ENCODE measurements around the gene ALS2CL. TPM values are rescaled to one million over a fixed set of nuclear protein-coding genes. Genes with fewer than 3 reads are reported as not detected.

Gene ALS2CL
- total and polyA plus RNA-seq, 2 experiments from 2014 or later = 2.0 to 3.1 TPM

DNA sequence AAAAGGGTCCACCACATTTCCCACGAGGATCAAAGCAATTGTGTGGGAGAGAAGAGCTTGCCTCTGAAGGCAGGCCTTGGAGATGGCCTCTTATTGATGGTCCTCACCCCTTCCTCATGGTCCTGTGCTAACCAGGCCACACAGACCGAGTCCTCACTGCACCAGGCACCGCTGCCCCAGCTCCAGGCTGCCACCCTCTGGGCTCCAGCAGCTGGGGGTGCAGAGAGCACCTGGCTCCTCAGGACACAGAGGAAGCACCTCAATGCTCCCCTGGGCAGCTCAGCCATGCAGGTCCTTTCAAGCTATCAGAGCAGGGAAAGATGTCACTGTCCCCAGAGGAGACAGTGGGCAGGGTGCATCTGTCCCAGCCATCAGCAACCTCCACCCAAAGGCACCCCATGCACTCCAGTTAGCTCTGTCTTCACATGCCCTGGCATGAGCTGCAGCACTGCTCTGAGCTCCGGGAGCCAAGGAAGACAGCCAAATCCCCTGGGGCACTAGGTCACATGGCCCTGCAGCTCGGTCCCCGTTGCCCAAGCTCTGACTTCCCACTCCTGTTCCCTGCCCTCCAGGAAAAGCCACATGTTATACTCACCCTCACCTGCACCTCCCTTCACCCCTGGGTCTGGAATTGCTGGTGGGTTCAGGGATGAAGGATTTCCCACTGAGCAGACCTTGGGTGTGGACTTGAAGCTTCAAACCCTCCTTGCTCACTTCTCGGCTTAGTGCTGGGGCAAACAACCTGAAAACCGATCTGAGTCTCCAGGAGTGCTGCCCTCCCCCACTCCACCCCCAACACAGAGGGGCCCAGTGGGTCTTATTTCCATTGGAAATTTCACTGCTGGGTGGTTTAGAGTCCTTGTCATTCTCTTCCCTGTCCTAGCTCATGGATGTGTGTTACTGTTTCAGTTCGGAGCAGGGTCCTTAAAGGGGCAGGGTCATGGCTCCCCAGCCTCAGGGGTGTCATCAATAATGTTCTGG is 32.6 kb downstream of the ALS2CL start:
- in situ Hi-C loops (cut with MboI) = no loop called here

DNA sequence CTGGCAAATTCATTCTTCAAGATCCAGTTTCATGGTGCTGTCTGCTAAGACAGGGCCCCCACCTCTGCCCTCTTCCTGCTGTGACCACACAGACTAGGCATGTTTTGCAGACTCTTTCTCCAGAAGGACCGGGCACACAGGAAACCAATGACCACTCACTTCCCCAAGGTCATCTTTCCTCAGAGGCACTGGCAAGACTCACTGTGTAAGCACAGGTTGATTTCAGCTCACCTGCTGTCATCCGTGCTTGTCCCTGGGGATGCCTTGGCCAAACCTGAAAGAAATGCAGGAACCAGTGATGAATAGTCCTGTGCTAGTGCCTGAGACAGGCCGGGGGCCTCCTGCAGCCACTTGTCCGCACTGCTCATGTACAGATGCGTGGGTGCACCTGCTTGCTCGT is 33.5 kb downstream of the ALS2CL start:
- Histone ChIP-seq H3K9ac (no peak overlapping the region), H3F3A (ENCODE audit: insufficient read depth) (no peaks in the 10 kb centered on the region), H2AFZ (no peak overlapping the region), H3K27ac (no peak overlapping the region), H3K4me2 (ENCODE audit: unreplicated experiment) (no peak overlapping the region), H3K36me3 (ENCODE audit: low read depth) (no peaks in the 10 kb centered on the region), H4K20me1 (ENCODE audit: insufficient read depth) (no peaks in the 10 kb centered on the region), H3K9me3 (ENCODE audit: low read depth) (no peaks in the 10 kb centered on the region), H3K4me3 (no peak overlapping the region), H3K27me3 (replicated peaks; ENCODE audit: insufficient read depth) (no peaks in the 10 kb centered on the region), H3K4me1 (ENCODE audit: insufficient read depth) (peaks cover 4% of the 10 kb centered on the region; the same call in 1 of the 2 replicates), H3K79me2 (ENCODE audit: insufficient read depth) (no peaks in the 10 kb centered on the region), H3K9me2 (ENCODE audit: insufficient read depth) (no peaks in the 10 kb centered on the region)
- in situ Hi-C loops (cut with MboI) = no loop called here
- peak; percentile 11 for DNase-seq
- 77 to 82% methylated on average over 6 of the region's 6 CpGs for WGBS, 2 experiments (ENCODE audit: low coverage in 1 of 2, low lambda C conversion rate in 2 of 2, missing lambda C conversion rate in 2 of 2)
- TF ChIP-seq EZH2 (IDR thresholded peaks at IDR 0.05; ENCODE audit: insufficient read depth, poor library complexity, severe bottlenecking) (no peak), EZH2phosphoT487 (IDR thresholded peaks at IDR 0.05; ENCODE audit: insufficient read depth, low read depth) (no peak)

More for the DNA sequence above, 32.6 kb downstream of the ALS2CL start:
- no peak overlapping the region for H3K4me2 ChIP-seq (ENCODE audit: unreplicated experiment)
- H3K9me2 ChIP-seq (ENCODE audit: insufficient read depth) = no peaks in the 10 kb centered on the region
- TF ChIP-seq EZH2phosphoT487 (IDR thresholded peaks at IDR 0.05; ENCODE audit: insufficient read depth, low read depth) (no peak), EZH2 (IDR thresholded peaks at IDR 0.05; ENCODE audit: insufficient read depth, poor library complexity, severe bottlenecking) (no peak)
- no peak overlapping the region for H2AFZ ChIP-seq
- H3F3A ChIP-seq (ENCODE audit: insufficient read depth) = no peaks in the 10 kb centered on the region
- H3K36me3 ChIP-seq (ENCODE audit: low read depth) = no peaks in the 10 kb centered on the region
- H3K9me3 ChIP-seq (ENCODE audit: low read depth) = no peaks in the 10 kb centered on the region
- no peak overlapping the region for H3K4me3 ChIP-seq
- H3K9ac ChIP-seq = no peak overlapping the region
- peak; percentile 32 for DNase-seq
- H3K27me3 ChIP-seq (replicated peaks; ENCODE audit: insufficient read depth) = no peaks in the 10 kb centered on the region
- H3K27ac ChIP-seq = no peak overlapping the region
- no peaks in the 10 kb centered on the region for H4K20me1 ChIP-seq (ENCODE audit: insufficient read depth)
- peaks cover 4% of the 10 kb centered on the region; the same call in 1 of the 2 replicates for H3K4me1 ChIP-seq (ENCODE audit: insufficient read depth)
- 51 to 52% methylated on average over 9 of the region's 9 CpGs for WGBS, 2 experiments (ENCODE audit: low coverage in 1 of 2, low lambda C conversion rate in 2 of 2, missing lambda C conversion rate in 2 of 2)
- no peaks in the 10 kb centered on the region for H3K79me2 ChIP-seq (ENCODE audit: insufficient read depth)

DNA sequence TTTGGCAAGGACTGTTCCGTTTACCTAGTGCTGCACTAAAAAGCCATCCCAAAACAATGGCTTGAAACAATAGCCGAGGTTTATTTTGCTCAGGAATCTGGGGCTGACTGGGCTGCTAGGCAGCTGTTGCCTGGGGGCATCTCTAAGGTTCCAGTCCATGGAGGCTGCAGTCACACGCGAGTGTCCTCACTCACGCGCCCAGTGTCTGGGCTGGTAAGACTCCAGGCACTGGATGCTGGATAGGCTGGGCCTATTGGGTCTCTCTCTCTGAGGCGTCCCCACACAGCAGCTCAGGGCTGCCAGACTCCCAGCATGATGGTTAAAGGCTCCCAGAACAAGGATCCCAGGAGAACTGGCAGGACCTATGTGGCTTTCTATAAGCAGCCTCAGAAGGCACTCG is 34.2 kb downstream of the ALS2CL start:
- H4K20me1 ChIP-seq (ENCODE audit: insufficient read depth) = no peaks in the 10 kb centered on the region
- H2AFZ ChIP-seq = no peak overlapping the region
- no peaks in the 10 kb centered on the region for H3F3A ChIP-seq (ENCODE audit: insufficient read depth)
- H3K4me3 ChIP-seq = no peak overlapping the region
- in situ Hi-C loops (cut with MboI) = no loop called here
- no peaks in the 10 kb centered on the region for H3K27me3 ChIP-seq (replicated peaks; ENCODE audit: insufficient read depth)
- no peaks in the 10 kb centered on the region for H3K36me3 ChIP-seq (ENCODE audit: low read depth)
- no peaks in the 10 kb centered on the region for H3K79me2 ChIP-seq (ENCODE audit: insufficient read depth)
- H3K4me2 ChIP-seq (ENCODE audit: unreplicated experiment) = no peak overlapping the region
- no peak for DNase-seq
- TF ChIP-seq EZH2 (IDR thresholded peaks at IDR 0.05; ENCODE audit: insufficient read depth, poor library complexity, severe bottlenecking) (no peak), EZH2phosphoT487 (IDR thresholded peaks at IDR 0.05; ENCODE audit: insufficient read depth, low read depth) (no peak)
- H3K27ac ChIP-seq = no peak overlapping the region
- no peaks in the 10 kb centered on the region for H3K9me2 ChIP-seq (ENCODE audit: insufficient read depth)
- whole genome bisulfite sequencing, 2 experiments (ENCODE audit: low coverage in 1 of 2, low lambda C conversion rate in 2 of 2, missing lambda C conversion rate in 2 of 2) = 88 to 89% methylated on average over 8 of the region's 8 CpGs
- no peak overlapping the region for H3K9ac ChIP-seq
- no peaks in the 10 kb centered on the region for H3K9me3 ChIP-seq (ENCODE audit: low read depth)
- H3K4me1 ChIP-seq (ENCODE audit: insufficient read depth) = peaks cover 4% of the 10 kb centered on the region; the same call in 1 of the 2 replicates

DNA sequence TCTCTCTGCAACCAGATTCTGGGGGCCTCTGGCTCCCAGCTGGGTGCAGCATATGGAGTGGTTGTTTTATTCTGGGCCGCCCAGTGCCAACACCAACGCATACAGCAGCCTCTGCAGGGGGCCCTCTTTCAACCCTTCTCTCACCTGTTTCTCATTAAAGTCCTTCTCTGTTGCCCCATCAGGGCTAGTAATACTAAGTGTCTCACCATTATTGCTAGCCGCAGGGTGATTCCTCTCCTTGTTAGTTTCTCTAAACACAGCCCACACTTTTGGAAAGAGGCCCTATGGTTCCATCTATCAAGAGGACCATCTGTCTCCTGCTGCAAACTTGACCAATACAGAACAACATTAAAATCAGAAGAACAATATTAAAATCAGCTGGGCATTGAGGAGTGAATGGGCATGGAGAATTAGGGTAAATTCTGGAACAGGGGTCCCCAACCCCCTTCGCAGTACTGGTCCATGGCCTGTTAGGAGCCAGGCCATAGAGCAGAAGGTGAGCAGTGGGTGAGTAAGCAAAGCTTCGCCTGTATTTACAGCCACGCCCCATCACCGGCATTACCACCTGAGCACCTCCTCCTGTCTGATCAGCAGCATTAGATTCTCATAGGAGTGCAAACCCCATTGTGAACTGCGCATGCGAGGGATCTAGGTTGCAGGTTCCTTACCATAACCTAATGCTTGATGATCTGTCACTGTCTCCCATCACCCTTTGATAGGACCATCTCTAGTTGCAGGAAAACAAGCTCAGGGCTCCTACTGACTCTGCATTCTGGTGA is 36.5 kb downstream of the ALS2CL start:
- Histone ChIP-seq H3K36me3 (ENCODE audit: low read depth) (no peaks in the 10 kb centered on the region), H3K27ac (no peak overlapping the region), H3K79me2 (ENCODE audit: insufficient read depth) (no peaks in the 10 kb centered on the region), H3K4me2 (ENCODE audit: unreplicated experiment) (no peak overlapping the region), H3K4me1 (ENCODE audit: insufficient read depth) (no peaks in the 10 kb centered on the region), H3F3A (ENCODE audit: insufficient read depth) (no peaks in the 10 kb centered on the region), H2AFZ (no peak overlapping the region), H3K27me3 (replicated peaks; ENCODE audit: insufficient read depth) (no peaks in the 10 kb centered on the region), H3K9ac (no peak overlapping the region), H3K4me3 (no peak overlapping the region), H3K9me2 (ENCODE audit: insufficient read depth) (no peaks in the 10 kb centered on the region), H4K20me1 (ENCODE audit: insufficient read depth) (no peaks in the 10 kb centered on the region), H3K9me3 (ENCODE audit: low read depth) (no peaks in the 10 kb centered on the region)
- 68 to 71% methylated on average over 9 of the region's 9 CpGs for WGBS, 2 experiments (ENCODE audit: low coverage in 1 of 2, low lambda C conversion rate in 2 of 2, missing lambda C conversion rate in 2 of 2)
- DNase-seq = peak; percentile 53
- no peak for TF ChIP-seq EZH2phosphoT487 (IDR thresholded peaks at IDR 0.05; ENCODE audit: insufficient read depth, low read depth)
- TF ChIP-seq EZH2 (IDR thresholded peaks at IDR 0.05; ENCODE audit: insufficient read depth, poor library complexity, severe bottlenecking) = no peak
- in situ Hi-C loops (cut with MboI) = no loop called here

Data from GM23248 (cell line).